ENCODE results near the gene ZSCAN25. TPM values are rescaled to one million over a fixed set of nuclear protein-coding genes. Genes with fewer than 3 reads are reported as not detected.

The ZSCAN25 gene
- total RNA-seq, result 6.3 and 6.9 TPM in 2 replicates

GRCh38 chr7:99616359-99617191 is at the start of gene ZSCAN25:
TSS of gene ZSCAN25 (plus strand) at chr7:99616946. CDS start at chr7:99619607, 2,661 bp downstream.

GRCh38 chr7:99597762-99598501 is 18.8 kb upstream of the ZSCAN25 start, which contains the start of gene TMEM225B:
TSS of gene TMEM225B (plus strand) at chr7:99598267. CDS start at chr7:99604389, 6,122 bp downstream.

GRCh38 chr7:99679400-99680191 is 62.9 kb downstream of the ZSCAN25 start, which contains the start of gene CYP3A5:
TSS of gene CYP3A5 (minus strand) at chr7:99679996. CDS start at chr7:99679896, 100 bp downstream.

Other genes with a start within 250 kb of the ZSCAN25 start
- gene ARPC1B, start 242.2 kb upstream of the ZSCAN25 start, total RNA-seq, result 262 and 273 TPM in 2 replicates
- 73.5 and 93.5 TPM in 2 replicates for gene PDAP1, start 208.3 kb upstream of the ZSCAN25 start, total RNA-seq
- 95.1 and 129 TPM in 2 replicates for gene BUD31, start 208.0 kb upstream of the ZSCAN25 start, total RNA-seq
- 3.8 and 8.6 TPM in 2 replicates for gene PTCD1, start 178.1 kb upstream of the ZSCAN25 start, total RNA-seq
- gene CPSF4, start 178.0 kb upstream of the ZSCAN25 start, total RNA-seq, result 19.1 and 26.0 TPM in 2 replicates
- 3,196 and 5,196 TPM in 2 replicates for gene ATP5MF, start 150.8 kb upstream of the ZSCAN25 start, total RNA-seq
- gene ZNF789, start 144.1 kb upstream of the ZSCAN25 start, total RNA-seq, result 1.9 and 4.0 TPM in 2 replicates
- gene ZNF394, start 116.7 kb upstream of the ZSCAN25 start, total RNA-seq, result 17.3 and 22.9 TPM in 2 replicates
- 7.5 and 9.2 TPM in 2 replicates for gene ZKSCAN5, start 112.3 kb upstream of the ZSCAN25 start, total RNA-seq
- gene FAM200A, start 64.8 kb upstream of the ZSCAN25 start, total RNA-seq, result 5.2 and 7.1 TPM in 2 replicates
- 34.7 and 38.7 TPM in 2 replicates for gene ZNF655, start 58.3 kb upstream of the ZSCAN25 start, total RNA-seq
- 1.1 TPM in 1 of 2 replicates, not detected in the other for gene TMEM225B, start 18.7 kb upstream of the ZSCAN25 start, total RNA-seq
- gene CYP3A5, start 63.0 kb downstream of the ZSCAN25 start, total RNA-seq, result not detected in 2 replicates
- not detected in 2 replicates for gene CYP3A7, start 118.2 kb downstream of the ZSCAN25 start, total RNA-seq
- not detected in 2 replicates for gene CYP3A4, start 167.2 kb downstream of the ZSCAN25 start, total RNA-seq
- gene CYP3A43, start 211.1 kb downstream of the ZSCAN25 start, total RNA-seq, result not detected in 2 replicates

All from cardiac atrium fibroblast (primary cell).